ENCODE results near the gene ACIN1. TPM values are rescaled to one million over a fixed set of nuclear protein-coding genes. Genes with fewer than 3 reads are reported as not detected.

ACIN1 gene
- total RNA-seq, 1 experiment from 2014 or later = 179 TPM

DNA sequence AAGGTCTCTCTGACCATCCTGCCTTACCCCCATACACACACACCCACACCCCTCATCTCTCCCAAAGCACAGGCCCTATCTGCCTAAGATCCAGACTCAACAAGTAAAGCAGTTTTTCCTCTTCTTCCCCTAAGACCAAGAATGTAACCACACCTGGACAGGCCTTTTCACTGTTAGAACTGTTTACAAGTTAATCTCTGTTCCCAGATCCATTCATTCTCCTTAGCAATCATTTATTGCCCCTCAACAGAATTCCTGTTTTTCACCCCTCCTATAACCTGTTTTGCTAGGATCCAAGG is 11.8 kb upstream of the ACIN1 start:
- no peak overlapping the region for H2AFZ ChIP-seq (ENCODE audit: low read depth, low read length, poor library complexity, severe bottlenecking)
- no peaks in the 10 kb centered on the region for H4K20me1 ChIP-seq (ENCODE audit: insufficient read depth)
- DNase-seq (ENCODE audit: low read depth, low spot score) (no peak), ATAC-seq (no peak)
- no peak overlapping the region for H3K9ac ChIP-seq (ENCODE audit: low read length)
- no TSS peak for BruUV-seq (replicated peaks)
- no peaks in the 10 kb centered on the region for H3K79me2 ChIP-seq (ENCODE audit: insufficient read depth, low read length)
- no peaks in the 10 kb centered on the region for H3K4me1 ChIP-seq (ENCODE audit: control insufficient read depth in 1 of 2, insufficient read depth in 2 of 2, low read length in 2 of 2)
- TF ChIP-seq POLR2AphosphoS5 (IDR thresholded peaks at IDR 0.05; ENCODE audit: low read depth, low read length) (no peak), SRF (IDR thresholded peaks at IDR 0.05; ENCODE audit: low read depth) (no peak), EZH2 (IDR thresholded peaks at IDR 0.05) (no peak), YY1 (IDR thresholded peaks at IDR 0.05; ENCODE audit: extremely low read depth, insufficient replicate concordance, low read depth, low read length) (no peak), CTCF (IDR thresholded peaks at IDR 0.05 in 2 of 3, conservative IDR thresholded peaks at IDR 0.05 in 1 of 3; ENCODE audit: borderline replicate concordance in 1 of 3, insufficient read depth in 1 of 3, low read depth in 2 of 3, low read length in 2 of 3) (no peak), EZH2phosphoT487 (IDR thresholded peaks at IDR 0.05; ENCODE audit: borderline replicate concordance) (no peak), SP1 (IDR thresholded peaks at IDR 0.05; ENCODE audit: low read depth) (no peak), SIN3A (IDR thresholded peaks at IDR 0.05; ENCODE audit: low read depth) (no peak), ZNF274 (IDR thresholded peaks at IDR 0.05; ENCODE audit: low read depth, low read length) (no peak), FOSL1 (IDR thresholded peaks at IDR 0.05; ENCODE audit: low read depth) (no peak), EGR1 (IDR thresholded peaks at IDR 0.05; ENCODE audit: low read depth) (no peak)
- TF ChIP-seq, protein P1, sequence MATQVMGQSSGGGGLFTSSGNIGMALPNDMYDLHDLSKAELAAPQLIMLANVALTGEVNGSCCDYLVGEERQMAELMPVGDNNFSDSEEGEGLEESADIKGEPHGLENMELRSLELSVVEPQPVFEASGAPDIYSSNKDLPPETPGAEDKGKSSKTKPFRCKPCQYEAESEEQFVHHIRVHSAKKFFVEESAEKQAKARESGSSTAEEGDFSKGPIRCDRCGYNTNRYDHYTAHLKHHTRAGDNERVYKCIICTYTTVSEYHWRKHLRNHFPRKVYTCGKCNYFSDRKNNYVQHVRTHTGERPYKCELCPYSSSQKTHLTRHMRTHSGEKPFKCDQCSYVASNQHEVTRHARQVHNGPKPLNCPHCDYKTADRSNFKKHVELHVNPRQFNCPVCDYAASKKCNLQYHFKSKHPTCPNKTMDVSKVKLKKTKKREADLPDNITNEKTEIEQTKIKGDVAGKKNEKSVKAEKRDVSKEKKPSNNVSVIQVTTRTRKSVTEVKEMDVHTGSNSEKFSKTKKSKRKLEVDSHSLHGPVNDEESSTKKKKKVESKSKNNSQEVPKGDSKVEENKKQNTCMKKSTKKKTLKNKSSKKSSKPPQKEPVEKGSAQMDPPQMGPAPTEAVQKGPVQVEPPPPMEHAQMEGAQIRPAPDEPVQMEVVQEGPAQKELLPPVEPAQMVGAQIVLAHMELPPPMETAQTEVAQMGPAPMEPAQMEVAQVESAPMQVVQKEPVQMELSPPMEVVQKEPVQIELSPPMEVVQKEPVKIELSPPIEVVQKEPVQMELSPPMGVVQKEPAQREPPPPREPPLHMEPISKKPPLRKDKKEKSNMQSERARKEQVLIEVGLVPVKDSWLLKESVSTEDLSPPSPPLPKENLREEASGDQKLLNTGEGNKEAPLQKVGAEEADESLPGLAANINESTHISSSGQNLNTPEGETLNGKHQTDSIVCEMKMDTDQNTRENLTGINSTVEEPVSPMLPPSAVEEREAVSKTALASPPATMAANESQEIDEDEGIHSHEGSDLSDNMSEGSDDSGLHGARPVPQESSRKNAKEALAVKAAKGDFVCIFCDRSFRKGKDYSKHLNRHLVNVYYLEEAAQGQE (IDR thresholded peaks at IDR 0.05; ENCODE audit: low read depth) = no peak
- TF ChIP-seq, protein P2, sequence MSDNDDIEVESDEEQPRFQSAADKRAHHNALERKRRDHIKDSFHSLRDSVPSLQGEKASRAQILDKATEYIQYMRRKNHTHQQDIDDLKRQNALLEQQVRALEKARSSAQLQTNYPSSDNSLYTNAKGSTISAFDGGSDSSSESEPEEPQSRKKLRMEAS (IDR thresholded peaks at IDR 0.05) = no peak
- TF ChIP-seq, protein P3, sequence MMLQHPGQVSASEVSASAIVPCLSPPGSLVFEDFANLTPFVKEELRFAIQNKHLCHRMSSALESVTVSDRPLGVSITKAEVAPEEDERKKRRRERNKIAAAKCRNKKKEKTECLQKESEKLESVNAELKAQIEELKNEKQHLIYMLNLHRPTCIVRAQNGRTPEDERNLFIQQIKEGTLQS (IDR thresholded peaks at IDR 0.05) = no peak
- H3K27me3 ChIP-seq (ENCODE audit: insufficient read depth, low read length) = peaks cover 15% of the 10 kb centered on the region; the same call in 1 of the 2 replicates
- POLR2A ChIA-PET = interaction anchor here (1.4 kb wide), 1 partner anchor 12 kb away, joined by 5 read pairs; the partner anchor contains the start of genes ACIN1 and C14orf119
- no peaks in the 10 kb centered on the region for H3K9me3 ChIP-seq (ENCODE audit: control insufficient read depth in 1 of 2, insufficient read depth in 1 of 2, low read depth in 1 of 2, low read length in 2 of 2)
- no peaks in the 10 kb centered on the region for H3K9me2 ChIP-seq (ENCODE audit: insufficient read depth)
- H3K4me2 ChIP-seq (ENCODE audit: low read length) = no peak overlapping the region
- CTCF ChIA-PET = interaction anchor here (0.6 to 1.2 kb wide), 2 partner anchors 14 to 38 kb away, joined by 3 read pairs; no protein-coding TSS in a partner anchor
- no peaks in the 10 kb centered on the region for H3K36me3 ChIP-seq (ENCODE audit: control insufficient read depth in 1 of 2, insufficient read depth in 2 of 2, low read length in 2 of 2)
- RAD21 ChIA-PET (ENCODE audit: low non-redundant PET in 1 of 2, low total read pairs in 2 of 2, uncharacterized antibody in 2 of 2, unreplicated experiment in 2 of 2) = no interaction called here
- no peak overlapping the region for H3K4me3 ChIP-seq (replicated peaks in 1 of 2; ENCODE audit: low read depth in 1 of 2, low read length in 2 of 2)
- no peak overlapping the region for H3K27ac ChIP-seq (ENCODE audit: low read depth, low read length)
- intact Hi-C loops (cut with micrococcal nuclease) = no loop called here

All from HCT116 (cell line).